NOMO-1 (cell line): ENCODE data around the gene LMF2.

Source experiments
- DNase-seq, 2 experiments: peaks; one replicate each; lab custom pipeline; 2025; ENCODE audit not compliant: unreplicated experiment in 2 of 2; lab: John Stamatoyannopoulos, UW

Gene LMF2

DNA sequence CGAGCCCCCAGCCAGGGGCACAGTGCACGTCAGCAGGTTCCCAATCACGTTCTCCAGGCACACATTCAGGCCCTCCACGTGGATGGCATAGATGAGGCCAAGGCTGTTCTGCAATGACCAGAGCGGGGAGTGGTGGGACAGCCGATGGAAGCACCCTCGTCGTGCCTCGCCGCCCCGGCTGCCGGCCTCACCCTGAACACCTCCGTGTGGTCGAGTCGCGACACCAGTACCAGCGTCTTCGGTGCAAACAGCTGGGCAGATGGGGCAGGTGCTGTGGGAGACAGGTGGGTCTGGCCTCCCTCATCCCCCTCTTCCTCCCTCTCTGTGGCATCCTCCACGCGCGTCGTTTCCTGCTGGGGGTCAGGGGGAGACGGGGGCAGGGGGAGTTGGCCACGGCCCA, 40.2 kb downstream of the LMF2 start:
- DNase-seq, result no peak

DNA sequence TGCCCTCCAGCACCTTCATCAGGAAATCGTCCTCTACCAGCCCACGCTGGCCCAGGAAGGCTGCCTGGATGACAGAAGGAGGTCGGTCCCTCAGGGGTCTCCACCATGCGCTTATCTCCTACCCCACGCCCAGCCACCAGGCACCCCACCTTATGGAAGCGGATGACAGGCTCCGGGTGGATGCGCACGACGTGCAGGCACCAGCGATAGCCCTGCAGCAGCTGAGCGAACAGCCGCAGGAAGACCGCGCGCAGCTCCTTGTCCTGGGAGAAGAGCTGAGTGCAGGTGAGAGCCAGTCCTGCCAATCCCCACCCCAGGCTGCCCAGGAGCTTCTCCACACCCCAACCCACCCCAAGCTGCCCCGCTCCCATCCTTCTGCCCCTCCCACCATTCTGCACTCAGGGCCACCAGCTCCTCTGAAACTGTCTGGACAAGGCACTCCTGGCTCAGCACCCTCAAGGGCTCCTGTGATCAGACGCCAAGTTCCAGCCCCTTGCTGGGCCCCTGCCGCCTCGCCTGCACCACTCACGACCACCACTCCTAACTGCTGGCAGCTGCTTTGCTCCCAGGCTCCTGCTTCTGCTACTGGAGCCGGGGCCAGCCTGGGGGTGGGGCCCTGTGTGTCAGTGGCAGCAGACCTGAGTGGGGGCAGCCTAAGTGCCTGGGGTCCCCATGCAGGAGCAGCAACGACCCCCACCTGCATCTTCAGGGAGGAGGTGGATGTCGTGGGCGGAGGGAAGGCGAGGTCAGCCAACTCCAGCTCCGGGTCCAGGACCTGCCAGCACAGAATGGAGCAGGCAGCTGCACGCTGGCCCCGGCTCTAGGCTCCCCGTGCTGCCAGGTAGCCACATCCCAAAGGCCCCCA, 42.2 kb downstream of the LMF2 start:
- DNase-seq, result no peak

DNA sequence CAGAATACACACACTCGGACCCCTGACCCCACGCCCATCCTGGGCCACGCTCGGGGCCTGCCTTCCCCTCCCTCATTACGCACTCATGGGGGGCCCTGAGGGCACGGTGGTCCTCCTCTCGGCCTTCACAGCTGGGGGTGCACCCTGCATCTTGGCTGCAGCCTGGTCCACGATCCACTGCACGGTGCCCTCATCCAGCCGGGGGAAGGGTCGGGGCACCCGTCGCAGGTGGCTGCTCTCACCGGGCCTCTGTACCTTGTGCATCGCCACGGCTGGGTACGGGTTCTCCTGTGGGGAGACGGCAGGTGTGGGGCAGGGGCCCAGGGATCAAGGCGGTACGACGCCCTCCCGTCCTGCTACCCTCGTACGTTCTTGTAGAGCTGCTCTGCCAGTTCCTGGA, 43.1 kb downstream of the LMF2 start:
- no peak for DNase-seq

DNA sequence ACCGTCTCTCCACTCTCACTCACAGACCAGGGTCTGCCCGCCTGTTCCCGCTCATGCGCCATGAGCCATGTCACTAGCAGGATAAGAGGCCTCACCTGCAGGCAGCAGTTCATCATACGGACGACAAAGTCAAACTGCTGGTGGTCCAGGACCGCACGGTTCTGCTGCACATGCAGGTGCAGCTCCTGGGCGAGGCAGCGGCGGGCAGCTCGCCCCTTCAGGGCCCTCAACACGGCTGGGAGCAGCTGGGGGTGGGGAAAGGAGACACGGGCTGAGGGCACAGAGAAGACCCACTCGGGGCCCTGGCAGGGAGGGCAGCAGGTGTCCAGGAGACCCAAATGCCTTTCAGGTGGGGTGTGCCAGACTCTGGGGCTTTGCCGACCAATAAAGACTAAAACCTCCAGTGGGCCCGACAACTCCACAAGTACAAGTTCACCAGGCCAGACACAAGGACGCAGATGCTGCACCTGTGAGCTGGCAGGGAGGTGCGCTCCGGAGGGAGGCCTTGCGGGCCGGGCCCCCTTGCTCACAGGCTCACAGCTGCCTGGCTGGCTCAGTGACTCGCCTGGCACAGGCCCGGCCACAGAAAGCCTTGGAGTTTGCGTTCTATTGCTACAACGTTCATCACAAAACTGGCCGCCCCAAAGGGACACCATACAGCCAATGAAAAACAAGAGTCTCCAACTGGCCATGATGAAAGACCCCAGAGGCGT, 44.2 kb downstream of the LMF2 start:
- DNase-seq, result no peak

DNA sequence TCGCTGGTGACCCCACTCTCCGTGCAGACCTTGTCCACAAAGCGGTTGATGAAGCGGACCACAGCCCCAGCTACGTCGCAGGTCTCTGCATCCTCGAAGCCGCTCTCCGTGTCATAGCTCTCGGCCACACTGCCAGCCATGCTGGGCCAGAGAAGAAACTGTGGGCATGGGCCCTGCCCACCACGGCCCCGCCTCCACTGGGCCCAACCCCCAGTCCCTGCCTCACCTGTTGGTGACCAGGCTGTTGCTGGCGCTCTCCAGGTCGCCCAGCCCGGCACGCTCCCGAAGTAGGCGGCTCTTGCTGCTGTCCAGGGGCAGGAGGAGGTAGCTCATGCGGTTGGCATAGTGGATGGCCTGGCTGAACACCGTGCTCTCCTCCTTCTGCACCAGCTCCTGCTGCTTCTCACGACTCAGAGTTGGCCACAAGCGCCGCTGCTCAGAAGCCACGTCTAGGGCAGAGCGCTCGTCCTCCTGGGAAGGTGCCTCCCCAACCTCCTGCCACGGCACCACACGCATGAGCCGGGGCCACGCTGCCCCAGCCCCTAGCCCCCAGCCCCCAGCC, 45.4 kb downstream of the LMF2 start:
- no peak for DNase-seq

DNA sequence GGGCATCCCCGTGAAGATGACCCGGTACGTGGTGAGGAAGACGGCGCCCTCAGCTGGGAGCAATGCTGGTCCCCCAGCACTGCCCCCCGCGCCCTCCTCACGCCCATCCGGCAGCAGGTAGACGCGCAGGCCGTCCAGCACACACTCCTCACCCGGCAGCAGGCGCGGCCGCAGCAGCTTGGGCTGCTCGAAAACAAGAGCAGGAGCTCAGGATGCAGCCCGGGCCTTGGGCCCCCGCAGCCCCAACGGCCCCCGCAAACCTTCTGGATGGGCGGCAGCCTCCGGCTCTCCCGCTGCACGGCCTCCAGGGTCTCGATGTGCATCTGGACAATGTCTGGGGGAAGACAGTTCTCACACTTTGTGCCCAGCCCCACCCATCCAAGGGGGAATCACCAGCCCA, 46.0 kb downstream of the LMF2 start:
- DNase-seq, result no peak

DNA sequence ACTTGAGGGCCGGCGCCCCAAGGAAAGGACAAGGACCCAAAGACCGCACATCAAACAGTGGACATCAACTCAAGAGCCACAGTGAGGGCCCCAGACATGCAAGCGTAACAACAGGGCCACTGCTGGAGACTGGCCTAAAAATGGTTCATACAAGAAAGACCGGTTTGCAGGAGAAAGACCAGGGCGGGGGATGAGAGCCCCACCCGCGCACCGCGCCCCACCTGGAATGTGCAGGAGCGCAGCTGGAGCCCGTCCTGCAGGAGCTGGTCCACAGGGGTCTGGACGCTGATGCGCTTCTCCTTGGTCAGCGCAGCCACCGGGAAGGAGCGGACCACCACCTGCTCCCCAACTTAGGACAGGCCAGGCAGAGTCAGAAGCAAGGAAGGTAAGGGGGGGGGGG, 46.6 kb downstream of the LMF2 start:
- DNase-seq, result no peak

DNA sequence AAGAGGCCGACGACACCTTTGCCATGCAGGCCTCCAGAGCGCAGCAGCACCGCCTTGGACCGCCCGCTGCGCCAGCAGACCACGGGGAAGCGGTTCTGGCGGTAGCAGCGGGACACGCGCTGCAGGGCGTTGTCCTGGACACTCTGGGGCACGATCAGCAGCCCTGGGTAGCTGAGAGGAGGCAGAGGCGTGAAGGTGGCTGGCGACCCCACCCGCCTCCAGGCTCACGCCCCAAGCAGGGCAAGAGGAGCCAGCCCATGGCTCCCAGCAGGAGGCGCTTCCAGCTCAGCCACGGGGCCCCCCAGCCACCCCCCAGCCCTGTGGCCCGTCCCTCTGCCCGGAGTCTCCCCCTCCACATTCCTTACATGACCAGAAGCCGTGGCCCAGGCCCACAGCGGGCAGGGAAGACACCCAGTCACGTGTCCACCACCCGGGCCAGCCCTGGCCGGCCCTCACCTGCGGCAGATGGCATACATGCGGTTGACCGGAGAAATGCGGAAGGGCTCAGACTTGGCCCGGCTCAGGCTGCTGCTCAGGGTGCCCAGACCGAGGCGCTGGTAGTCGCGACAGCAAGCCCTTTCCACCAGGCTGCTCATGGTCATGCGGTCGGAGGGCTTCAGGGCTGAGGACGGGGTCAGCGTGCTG, 47.9 kb downstream of the LMF2 start:
- DNase-seq, result no peak

DNA sequence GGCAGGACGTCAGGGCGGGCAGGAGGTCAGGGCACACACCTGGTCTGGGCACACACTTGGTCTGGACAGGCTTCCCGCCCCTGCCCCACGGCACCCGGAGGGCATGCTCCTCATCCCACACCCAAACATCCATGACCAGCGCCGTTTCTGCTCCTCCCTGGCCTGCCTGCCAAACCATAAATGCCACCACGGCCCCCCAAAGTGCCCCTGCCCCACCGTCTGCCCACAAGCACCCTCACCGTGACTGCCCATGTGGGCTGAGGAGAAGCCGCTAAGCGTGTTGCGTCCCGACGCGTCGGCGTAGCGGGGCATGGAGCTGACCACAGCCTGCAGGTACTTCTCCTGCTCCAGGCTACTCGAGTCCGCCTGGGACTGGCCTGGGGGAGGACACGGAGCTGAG, 48.5 kb downstream of the LMF2 start:
- no peak for DNase-seq

DNA sequence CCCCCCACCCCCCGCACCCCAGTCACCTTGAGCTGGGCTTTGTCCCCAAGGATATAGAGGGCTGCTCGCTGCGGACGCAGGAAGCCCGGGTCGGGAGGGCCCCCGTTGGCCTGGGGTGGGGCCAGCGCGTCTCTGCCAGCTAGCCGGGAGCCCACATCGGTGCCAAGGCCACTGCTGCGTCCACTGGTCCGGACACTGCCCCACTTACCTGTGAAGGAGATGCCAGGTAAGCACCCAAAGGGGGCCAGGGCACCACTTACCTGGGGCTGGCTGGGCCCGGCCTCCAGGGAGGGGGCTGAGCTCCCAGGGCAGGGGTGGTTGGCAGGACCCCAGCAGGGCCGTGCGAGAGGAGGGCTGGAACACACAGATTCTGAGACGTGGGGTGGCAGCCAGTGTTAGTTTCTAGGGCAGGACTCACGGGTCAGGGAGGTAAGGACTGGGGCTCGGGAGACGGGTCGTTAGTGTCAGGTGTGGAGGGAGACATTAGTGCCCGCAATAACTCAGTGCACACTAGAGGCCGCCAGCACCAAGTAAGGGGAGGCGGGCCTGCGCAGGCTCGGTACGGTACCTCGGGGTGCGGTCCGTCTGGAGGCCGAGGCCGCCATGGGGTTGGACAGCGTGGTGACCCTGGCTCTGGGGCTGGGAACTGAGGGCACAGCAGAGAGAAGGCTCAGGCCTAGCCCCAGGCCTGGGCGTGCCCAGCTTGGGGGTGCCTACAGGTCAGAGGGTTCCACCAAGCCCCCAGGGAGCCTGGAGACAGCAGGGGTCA, 50.9 kb downstream of the LMF2 start:
- DNase-seq, result no peak

DNA sequence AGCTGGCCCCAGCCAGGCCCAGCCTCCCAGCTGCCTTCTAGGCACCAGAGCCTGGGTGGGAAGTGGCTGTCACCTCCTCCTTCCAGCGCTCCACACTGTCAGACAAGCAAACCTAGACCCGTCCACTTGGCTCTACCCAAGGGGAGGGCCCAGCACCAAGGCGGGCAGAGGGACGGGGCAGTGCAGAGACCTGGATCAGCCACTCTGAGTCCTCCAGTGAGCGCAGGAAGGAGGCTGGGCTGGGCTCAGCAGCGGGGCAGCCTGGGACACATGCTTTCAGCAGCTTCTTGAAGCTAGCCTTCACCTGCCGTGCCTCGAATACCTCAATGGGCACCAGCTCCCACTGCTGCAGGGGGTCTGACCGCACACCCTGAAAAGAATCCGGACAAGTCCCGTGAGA, 51.5 kb downstream of the LMF2 start:
- DNase-seq, result no peak

DNA sequence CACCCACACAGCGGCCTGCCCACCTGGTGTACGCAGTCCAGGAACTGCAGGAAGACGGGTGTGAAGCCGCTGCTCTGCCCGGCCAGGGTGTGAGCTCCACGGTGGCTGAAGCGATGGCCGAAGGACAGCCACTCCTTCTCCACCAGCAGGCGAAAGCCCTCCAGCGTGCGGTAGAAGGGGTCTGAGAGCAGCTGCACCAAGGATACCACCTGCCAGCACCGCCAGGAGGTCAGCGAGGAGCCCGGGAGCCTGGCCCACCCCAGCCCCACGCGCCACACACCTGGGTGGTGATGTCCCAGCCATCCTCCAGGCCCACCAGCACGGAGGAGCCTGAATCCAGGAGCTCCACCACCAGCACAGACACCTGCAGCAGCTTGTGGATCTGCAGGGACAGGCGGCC, 52.3 kb downstream of the LMF2 start:
- DNase-seq, result no peak

DNA sequence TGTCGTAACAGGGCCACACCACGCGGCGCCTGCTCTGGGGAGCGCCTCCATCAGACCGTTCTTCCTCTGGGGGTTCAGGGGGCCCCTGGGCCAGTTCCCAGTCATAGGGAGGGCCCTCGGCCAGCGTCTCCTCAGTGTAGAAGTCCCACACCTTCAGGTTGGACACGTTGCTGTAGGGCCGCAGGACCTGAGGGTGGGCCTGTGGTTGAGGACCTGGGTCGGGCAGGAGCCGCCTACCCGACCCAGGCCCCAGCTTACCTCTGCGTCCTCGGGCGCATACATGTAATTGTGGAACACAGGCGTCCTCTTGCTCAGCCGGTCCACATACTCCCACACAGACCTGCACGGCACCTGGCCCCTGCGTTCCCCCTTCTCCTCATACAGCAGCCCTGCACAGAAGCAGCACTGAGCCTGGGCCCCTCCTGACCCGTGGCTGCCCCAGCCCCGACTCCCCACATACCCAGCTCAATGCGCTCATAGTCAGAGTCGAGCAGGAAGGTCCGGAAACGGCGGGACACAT, 52.9 kb downstream of the LMF2 start:
- no peak for DNase-seq
